HG02870 (cell line): ENCODE measurements around the gene FBN3.

Source experiments
- ATAC-seq: cut with Tn5 transposase; IDR thresholded peaks from one replicate; pipeline ENCODE4 v1.9.1; 2021; ENCODE audit warnings: mild to moderate bottlenecking, moderate library complexity; ENCODE audit not compliant: unreplicated experiment

FBN3 gene

GRCh38 chr19:8148410-8149260 is 757 bp downstream of the FBN3 start:
- ATAC-seq: no peak

GRCh38 chr19:8148088-8148409 is 1.3 kb downstream of the FBN3 start:
- ATAC-seq: no peak

GRCh38 chr19:8147582-8147978 is 1.8 kb downstream of the FBN3 start:
- ATAC-seq: no peak

GRCh38 chr19:8146877-8147581 is 2.4 kb downstream of the FBN3 start:
- ATAC-seq: no peak

- no peak for ATAC-seq
Observed at GRCh38 chr19:8144273-8144995, 5.0 kb downstream of the FBN3 start.

- ATAC-seq: no peak
Observed at GRCh38 chr19:8143041-8143440, 6.4 kb downstream of the FBN3 start.

- ATAC-seq: no peak
Observed at GRCh38 chr19:8142513-8142900, 6.9 kb downstream of the FBN3 start.

- ATAC-seq: no peak
Observed at GRCh38 chr19:8141726-8142512, 7.5 kb downstream of the FBN3 start.

- ATAC-seq: no peak
Observed at GRCh38 chr19:8138201-8138600, 11.2 kb downstream of the FBN3 start.

GRCh38 chr19:8137425-8137824 is 12.0 kb downstream of the FBN3 start:
- ATAC-seq: no peak

- ATAC-seq: no peak
Observed at GRCh38 chr19:8135946-8136618, 13.3 kb downstream of the FBN3 start.

GRCh38 chr19:8132858-8133458 is 16.4 kb downstream of the FBN3 start:
- no peak for ATAC-seq

- no peak for ATAC-seq
Observed at GRCh38 chr19:8131517-8131916, 17.9 kb downstream of the FBN3 start.

- ATAC-seq: no peak
Observed at GRCh38 chr19:8129061-8129618, 20.3 kb downstream of the FBN3 start.

- ATAC-seq: no peak
Observed at GRCh38 chr19:8128551-8128950, 20.8 kb downstream of the FBN3 start.

GRCh38 chr19:8127311-8127710 is 22.1 kb downstream of the FBN3 start:
- ATAC-seq: no peak

- no peak for ATAC-seq
Observed at GRCh38 chr19:8126511-8126910, 22.9 kb downstream of the FBN3 start.

GRCh38 chr19:8126008-8126407 is 23.4 kb downstream of the FBN3 start:
- no peak for ATAC-seq

GRCh38 chr19:8123683-8124082 is 25.7 kb downstream of the FBN3 start:
- ATAC-seq: no peak
